Stomach (tissue), 9 donors: ENCODE measurements around the gene CUX1. TPM values are rescaled to one million over a fixed set of nuclear protein-coding genes. Genes with fewer than 3 reads are reported as not detected.

Experiments used
- DNase-seq, 2 donors: peaks; one replicate each; pipeline versions ENCODE4 v3.0.0 to v3.0.0-alpha.2; 2013 to 2019
- H3K27ac ChIP-seq, 5 donors: fragments of 200-600 bp in 4 of 5; sonication (generic) in 4 of 5; one replicate each; pipeline ENCODE4 v1.5.1; 2013 to 2019; ENCODE audit warnings: mild to moderate bottlenecking in 1 of 5, moderate library complexity in 1 of 5
- H3K27me3 ChIP-seq, 3 donors: fragments of 200-600 bp; sonication (generic); one replicate each; pipeline ENCODE4 v1.5.1; 2017 to 2019; ENCODE audit warnings: mixed run types in 1 of 3
- H3K36me3 ChIP-seq, 4 donors: fragments of 200-600 bp; sonication (generic); 1 replicate in 3 of 4; 2 replicates in 1 of 4; pipeline ENCODE4 v1.5.1; 2016 to 2019
- H3K4me1 ChIP-seq, 4 donors: fragments of 200-600 bp; sonication (generic); one replicate each; pipeline ENCODE4 v1.5.1; 2016 to 2019
- H3K4me3 ChIP-seq, 4 donors: fragments of 200-600 bp; sonication (generic) in 3 of 4; one replicate each; pipeline ENCODE4 v1.5.1; 2016 to 2019; ENCODE audit warnings: mild to moderate bottlenecking in 1 of 4
- H3K9me3 ChIP-seq, 4 donors: fragments of 200-600 bp; sonication (generic); one replicate each; pipeline ENCODE4 v1.5.1; 2016 to 2019
- CTCF ChIP-seq, 7 experiments: fragments of 450-650 bp in 4 of 7; fragments of 200-600 bp in 3 of 7; sonication (generic) in 3 of 7; IDR thresholded peaks; one replicate each; pipeline ENCODE4 v1.5.1; 2016 to 2019; ENCODE audit warnings: antibody characterized with exemption in 7 of 7, control low read depth in 2 of 7, mild to moderate bottlenecking in 1 of 7
- EP300 ChIP-seq: sonication (generic); formaldehyde crosslinking; IDR thresholded peaks from one replicate; pipeline ENCODE4 v1.6.1; 2017; ENCODE audit warnings: antibody characterized with exemption
- POLR2A ChIP-seq, 4 donors: fragments of 450-650 bp; IDR thresholded peaks; one replicate each; pipeline ENCODE4 v1.6.1; 2016; ENCODE audit warnings: antibody characterized with exemption in 4 of 4, control low read depth in 2 of 4, mild to moderate bottlenecking in 1 of 4, moderate library complexity in 1 of 4
- POLR2AphosphoS5 ChIP-seq, 3 donors: sonication (generic); formaldehyde crosslinking; IDR thresholded peaks; one replicate each; pipeline ENCODE4 v1.6.1; 2016; ENCODE audit warnings: antibody characterized with exemption in 3 of 3
- WGBS, 5 donors: extraction: QIAGEN DNeasy Blood & Tissue Kit in 3 of 5; methylation state at CpG; one replicate each; pipeline versions ENCODE4 v1.1.5 to v1.1.7; 2013 to 2018; 5-methylcytosine and 5-hydroxymethylcytosine counted together
- intact Hi-C: fragments of 100-400 bp; cut with DNase I; formaldehyde crosslinking; loops from one replicate; pipeline ENCODE4 v1.15.1; 2023; ENCODE audit warnings: low total_unique reads
- polyA plus RNA-seq, 3 donors: library from polyadenylated mRNA; stranded (reverse); fragments of 200-250 nt; gene quantifications; one replicate each; pipeline ENCODE4 v1.2.3, GENCODE V29; 2013
- total RNA-seq, 5 donors: library from RNA; depleted of rRNA; stranded (reverse); fragments of >200 nt; gene quantifications; one replicate each; pipeline versions ENCODE4 v1.1.0 to v1.2.3, GENCODE V29; 2014 to 2016
- donor health status: healthy with polysubstance abuse.
- donor health status: Bipolar disorder and iron deficiency.
- donor health status: healthy.

The CUX1 gene
- total and polyA plus RNA-seq, 8 donors, result 24.7 to 201 (median 54.7) TPM

GRCh38 chr7:101961811-101962210 lies 144.4 kb downstream of the CUX1 start:
- no peaks in the 10 kb centered on the region for H3K9me3 ChIP-seq
- H3K4me1 ChIP-seq, result peaks cover 0 to 43% (median 23%) of the 10 kb centered on the region in 4 donors
- no peak for TF ChIP-seq POLR2A (IDR thresholded peaks at IDR 0.05)
- no peak for TF ChIP-seq CTCF (IDR thresholded peaks at IDR 0.05)
- no peak for TF ChIP-seq EP300
- TF ChIP-seq POLR2AphosphoS5 (IDR thresholded peaks at IDR 0.05), result no peak
- H3K27me3 ChIP-seq, result no peaks in the 10 kb centered on the region
- no peaks in the 10 kb centered on the region for H3K36me3 ChIP-seq
- DNase-seq, result no peak
- peak overlapping the region in 1 of 5 donors; percentile 49 for H3K27ac ChIP-seq
- no peak overlapping the region for H3K4me3 ChIP-seq
- intact Hi-C loops, result no loop called here
- WGBS, 5 donors, result 57 to 77% (median 71%) methylated on average over 2 of the region's 2 CpGs

- H3K27me3 ChIP-seq, result no peaks in the 10 kb centered on the region
- no peaks in the 10 kb centered on the region for H3K9me3 ChIP-seq
- H3K4me1 ChIP-seq, result peaks cover 0 to 34% (median 16%) of the 10 kb centered on the region in 4 donors
- H3K27ac ChIP-seq, result no peak overlapping the region
- TF ChIP-seq EP300 (no peak), POLR2A (IDR thresholded peaks at IDR 0.05) (no peak), POLR2AphosphoS5 (IDR thresholded peaks at IDR 0.05) (no peak), CTCF (IDR thresholded peaks at IDR 0.05) (no peak)
- no peak overlapping the region for H3K4me3 ChIP-seq
- 95 to 98% (median 97%) methylated on average over 9 of the region's 9 CpGs for WGBS, 5 donors
- no peak for DNase-seq
- intact Hi-C loops, result no loop called here
- H3K36me3 ChIP-seq, result no peaks in the 10 kb centered on the region
These were observed 146.3 kb downstream of the CUX1 start for GRCh38 chr7:101963693-101964092.

- no peak overlapping the region for H3K27ac ChIP-seq
- H3K27me3 ChIP-seq, result no peaks in the 10 kb centered on the region
- H3K4me3 ChIP-seq, result no peak overlapping the region
- WGBS, 5 donors, result 84 to 91% (median 89%) methylated on average over 18 of the region's 18 CpGs
- peaks cover 0 to 28% (median 15%) of the 10 kb centered on the region in 4 donors for H3K4me1 ChIP-seq
- TF ChIP-seq POLR2AphosphoS5 (IDR thresholded peaks at IDR 0.05), result no peak
- TF ChIP-seq EP300, result no peak
- no peak for TF ChIP-seq POLR2A (IDR thresholded peaks at IDR 0.05)
- no peak for TF ChIP-seq CTCF (IDR thresholded peaks at IDR 0.05)
- no peak for DNase-seq
- no peaks in the 10 kb centered on the region for H3K9me3 ChIP-seq
- intact Hi-C loops, result no loop called here
- no peaks in the 10 kb centered on the region for H3K36me3 ChIP-seq
These were observed 147.4 kb downstream of the CUX1 start for GRCh38 chr7:101964680-101965452.

GRCh38 chr7:101968720-101969466 lies 151.5 kb downstream of the CUX1 start:
- intact Hi-C loops, result no loop called here
- DNase-seq, result no peak
- WGBS, 5 donors, result 77 to 91% (median 87%) methylated on average over 6 of the region's 6 CpGs
- Histone ChIP-seq H3K4me1 (no peaks in the 10 kb centered on the region), H3K27me3 (no peaks in the 10 kb centered on the region), H3K4me3 (no peak overlapping the region), H3K36me3 (peaks cover 0 to 12% (median 3%) of the 10 kb centered on the region in 4 donors), H3K27ac (no peak overlapping the region), H3K9me3 (no peaks in the 10 kb centered on the region)
- TF ChIP-seq POLR2A (IDR thresholded peaks at IDR 0.05) (no peak), CTCF (IDR thresholded peaks at IDR 0.05) (no peak), POLR2AphosphoS5 (IDR thresholded peaks at IDR 0.05) (no peak), EP300 (no peak)
